ENCODE results near the gene UBN2.
"Not testable (repeated sequence)": the region's sequence is repeated elsewhere in the genome, so short reads cannot be mapped to it uniquely, and the experiment has no call there.

The UBN2 gene

DNA sequence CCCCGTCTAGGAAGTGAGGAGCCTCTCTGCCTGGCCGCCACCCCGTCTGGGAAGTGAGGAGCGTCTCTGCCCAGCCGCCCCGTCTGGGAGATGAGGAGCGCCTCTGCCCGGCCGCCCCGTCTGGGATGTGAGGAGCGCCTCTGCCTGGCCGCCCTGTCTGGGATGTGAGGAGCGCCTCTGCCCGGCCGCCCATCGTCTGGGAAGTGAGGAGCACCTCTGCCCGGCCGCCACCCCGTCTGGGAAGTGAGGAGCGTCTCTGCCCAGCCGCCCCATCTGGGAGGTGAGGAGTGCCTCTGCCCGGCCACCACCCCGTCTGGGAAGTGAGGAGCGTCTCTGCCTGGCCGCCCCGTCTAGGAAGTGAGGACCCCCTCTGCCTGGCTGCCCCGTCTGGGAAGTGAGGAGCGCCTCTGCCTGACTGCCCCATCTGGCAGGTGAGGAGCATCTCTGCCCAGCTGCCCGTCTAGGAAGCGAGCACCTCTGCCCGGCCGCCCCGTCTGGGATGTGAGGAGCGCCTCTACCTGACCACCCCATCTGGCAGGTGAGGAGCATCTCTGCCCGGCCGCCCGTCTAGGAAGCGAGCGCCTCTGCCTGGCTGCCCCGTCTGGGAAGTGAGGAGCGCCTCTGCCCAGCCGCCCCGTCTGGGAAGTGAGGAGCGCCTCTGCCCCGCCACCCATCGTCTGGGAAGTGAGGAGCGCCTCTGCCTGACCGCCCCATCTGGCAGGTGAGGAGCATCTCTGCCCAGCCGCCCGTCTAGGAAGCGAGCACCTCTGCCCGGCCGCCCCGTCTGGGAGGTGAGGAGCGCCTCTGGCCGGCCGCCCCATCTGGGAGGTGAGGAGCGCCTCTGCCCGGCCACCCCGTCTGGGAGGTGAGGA lies 5.5 kb upstream of the UBN2 start:
- H3K4me1 ChIP-seq (ENCODE audit: control insufficient read depth, insufficient read depth, low read depth, low read length): not testable (repeated sequence)
- WGBS: 94% methylated on average over 53 of the region's 60 CpGs

DNA sequence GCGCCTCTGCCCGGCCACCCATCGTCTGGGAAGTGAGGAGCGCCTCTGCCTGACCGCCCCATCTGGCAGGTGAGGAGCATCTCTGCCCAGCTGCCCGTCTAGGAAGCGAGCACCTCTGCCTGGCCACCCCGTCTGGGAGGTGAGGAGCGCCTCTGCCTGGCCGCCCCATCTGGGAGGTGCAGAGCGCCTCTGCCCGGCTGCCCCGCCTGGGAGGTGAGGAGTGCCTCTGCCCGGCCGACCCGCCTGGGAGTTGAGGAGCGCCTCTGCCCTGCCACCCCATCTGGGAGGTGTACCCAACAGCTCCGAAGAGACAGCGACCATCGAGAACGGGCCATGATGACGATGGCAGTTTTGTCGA lies 4.9 kb upstream of the UBN2 start:
- H3K4me1 ChIP-seq (ENCODE audit: control insufficient read depth, insufficient read depth, low read depth, low read length); H2BK15ac ChIP-seq (ENCODE audit: low read depth, poor library complexity, severe bottlenecking); H4K91ac ChIP-seq (ENCODE audit: low read length); H2AK5ac ChIP-seq (ENCODE audit: low read length, severe bottlenecking); H2BK5ac ChIP-seq (ENCODE audit: low read depth, low read length, poor library complexity, severe bottlenecking); H3K27me3 ChIP-seq (ENCODE audit: control insufficient read depth in 1 of 2, insufficient read depth in 1 of 2, low read length in 2 of 2); H3K4me3 ChIP-seq (ENCODE audit: insufficient read depth in 1 of 2, low read depth in 1 of 2, low read length in 2 of 2); DNase-seq; H3K4ac ChIP-seq (ENCODE audit: low read depth in 1 of 2, low read length in 2 of 2); H3K27ac ChIP-seq (ENCODE audit: low read length, poor library complexity, severe bottlenecking); H3K4me2 ChIP-seq (ENCODE audit: low read length, poor library complexity, severe bottlenecking); H4K8ac ChIP-seq (ENCODE audit: low read length); H2AFZ ChIP-seq (ENCODE audit: low read depth, low read length); H3K14ac ChIP-seq (ENCODE audit: low read length in 2 of 2); H2BK120ac ChIP-seq (ENCODE audit: low read depth, low read length); H3K36me3 ChIP-seq (ENCODE audit: control insufficient read depth in 1 of 2, insufficient read depth in 2 of 2, low read depth in 1 of 2, low read length in 2 of 2); H2BK12ac ChIP-seq (ENCODE audit: low read length in 2 of 2); H3K9ac ChIP-seq (ENCODE audit: low read length); H3K9me3 ChIP-seq (ENCODE audit: control insufficient read depth, low read length); H3K18ac ChIP-seq (ENCODE audit: low read depth in 1 of 2, low read length in 2 of 2); H3K23ac ChIP-seq (ENCODE audit: low read length in 2 of 2); H3K79me1 ChIP-seq (replicated peaks; ENCODE audit: low read length, poor library complexity, severe bottlenecking): not testable (repeated sequence)
- 98% methylated on average over 20 of the region's 23 CpGs for WGBS

More for the DNA sequence above, 5.5 kb upstream of the UBN2 start:
- not testable (repeated sequence) for H3K79me1 ChIP-seq (replicated peaks; ENCODE audit: low read length, poor library complexity, severe bottlenecking); H3K27me3 ChIP-seq (ENCODE audit: control insufficient read depth in 1 of 2, insufficient read depth in 1 of 2, low read length in 2 of 2); H2AFZ ChIP-seq (ENCODE audit: low read depth, low read length); H2BK15ac ChIP-seq (ENCODE audit: low read depth, poor library complexity, severe bottlenecking); H3K4me3 ChIP-seq (ENCODE audit: insufficient read depth in 1 of 2, low read depth in 1 of 2, low read length in 2 of 2); H3K27ac ChIP-seq (ENCODE audit: low read length, poor library complexity, severe bottlenecking); H3K9ac ChIP-seq (ENCODE audit: low read length); H2BK120ac ChIP-seq (ENCODE audit: low read depth, low read length); H3K9me3 ChIP-seq (ENCODE audit: control insufficient read depth, low read length); H3K14ac ChIP-seq (ENCODE audit: low read length in 2 of 2); H4K91ac ChIP-seq (ENCODE audit: low read length); DNase-seq; H3K18ac ChIP-seq (ENCODE audit: low read depth in 1 of 2, low read length in 2 of 2); H3K36me3 ChIP-seq (ENCODE audit: control insufficient read depth in 1 of 2, insufficient read depth in 2 of 2, low read depth in 1 of 2, low read length in 2 of 2); H4K8ac ChIP-seq (ENCODE audit: low read length); H2BK12ac ChIP-seq (ENCODE audit: low read length in 2 of 2); H3K4me2 ChIP-seq (ENCODE audit: low read length, poor library complexity, severe bottlenecking); H3K23ac ChIP-seq (ENCODE audit: low read length in 2 of 2); H3K4ac ChIP-seq (ENCODE audit: low read depth in 1 of 2, low read length in 2 of 2); H2AK5ac ChIP-seq (ENCODE audit: low read length, severe bottlenecking); H2BK5ac ChIP-seq (ENCODE audit: low read depth, low read length, poor library complexity, severe bottlenecking)

GRCh38 chr7:139226988-139227488 lies 4.0 kb upstream of the UBN2 start:
- not testable (repeated sequence) for H2AK5ac ChIP-seq (ENCODE audit: low read length, severe bottlenecking); H3K27ac ChIP-seq (ENCODE audit: low read length, poor library complexity, severe bottlenecking); H2BK5ac ChIP-seq (ENCODE audit: low read depth, low read length, poor library complexity, severe bottlenecking); H2BK12ac ChIP-seq (ENCODE audit: low read length in 2 of 2); H3K9me3 ChIP-seq (ENCODE audit: control insufficient read depth, low read length); H3K4me2 ChIP-seq (ENCODE audit: low read length, poor library complexity, severe bottlenecking); H3K79me1 ChIP-seq (replicated peaks; ENCODE audit: low read length, poor library complexity, severe bottlenecking); H3K4me3 ChIP-seq (ENCODE audit: insufficient read depth in 1 of 2, low read depth in 1 of 2, low read length in 2 of 2); H4K8ac ChIP-seq (ENCODE audit: low read length); H3K4me1 ChIP-seq (ENCODE audit: control insufficient read depth, insufficient read depth, low read depth, low read length); H3K23ac ChIP-seq (ENCODE audit: low read length in 2 of 2); H3K27me3 ChIP-seq (ENCODE audit: control insufficient read depth in 1 of 2, insufficient read depth in 1 of 2, low read length in 2 of 2); DNase-seq; H3K18ac ChIP-seq (ENCODE audit: low read depth in 1 of 2, low read length in 2 of 2); H2AFZ ChIP-seq (ENCODE audit: low read depth, low read length); H2BK15ac ChIP-seq (ENCODE audit: low read depth, poor library complexity, severe bottlenecking); H3K9ac ChIP-seq (ENCODE audit: low read length); H4K91ac ChIP-seq (ENCODE audit: low read length); H2BK120ac ChIP-seq (ENCODE audit: low read depth, low read length); H3K4ac ChIP-seq (ENCODE audit: low read depth in 1 of 2, low read length in 2 of 2); H3K14ac ChIP-seq (ENCODE audit: low read length in 2 of 2); H3K36me3 ChIP-seq (ENCODE audit: control insufficient read depth in 1 of 2, insufficient read depth in 2 of 2, low read depth in 1 of 2, low read length in 2 of 2)
- 91% methylated on average over 5 of the region's 8 CpGs for WGBS

- Histone ChIP-seq H3K14ac (ENCODE audit: low read length in 2 of 2) (no peak overlapping the region), H3K4me1 (ENCODE audit: control insufficient read depth, insufficient read depth, low read depth, low read length) (peaks cover 2% of the 10 kb centered on the region), H3K4ac (ENCODE audit: low read depth in 1 of 2, low read length in 2 of 2) (no peak overlapping the region), H3K36me3 (ENCODE audit: control insufficient read depth in 1 of 2, insufficient read depth in 2 of 2, low read depth in 1 of 2, low read length in 2 of 2) (no peaks in the 10 kb centered on the region), H2AK5ac (ENCODE audit: low read length, severe bottlenecking) (no peak overlapping the region), H3K79me1 (replicated peaks; ENCODE audit: low read length, poor library complexity, severe bottlenecking) (no peaks in the 10 kb centered on the region), H2BK120ac (ENCODE audit: low read depth, low read length) (no peak overlapping the region), H2BK5ac (ENCODE audit: low read depth, low read length, poor library complexity, severe bottlenecking) (no peak overlapping the region), H2BK12ac (ENCODE audit: low read length in 2 of 2) (no peak overlapping the region), H3K4me3 (ENCODE audit: insufficient read depth in 1 of 2, low read depth in 1 of 2, low read length in 2 of 2) (peak overlapping the region in 1 of 2 experiments; percentile 98), H2AFZ (ENCODE audit: low read depth, low read length) (no peak overlapping the region), H3K9me3 (ENCODE audit: control insufficient read depth, low read length) (no peaks in the 10 kb centered on the region), H3K27me3 (ENCODE audit: control insufficient read depth in 1 of 2, insufficient read depth in 1 of 2, low read length in 2 of 2) (no peaks in the 10 kb centered on the region), H2BK15ac (ENCODE audit: low read depth, poor library complexity, severe bottlenecking) (no peak overlapping the region), H3K4me2 (ENCODE audit: low read length, poor library complexity, severe bottlenecking) (no peak overlapping the region), H3K23ac (ENCODE audit: low read length in 2 of 2) (no peak overlapping the region), H4K91ac (ENCODE audit: low read length) (no peak overlapping the region), H3K9ac (ENCODE audit: low read length) (peak overlapping the region; percentile 99), H4K8ac (ENCODE audit: low read length) (no peak overlapping the region), H3K18ac (ENCODE audit: low read depth in 1 of 2, low read length in 2 of 2) (no peak overlapping the region), H3K27ac (ENCODE audit: low read length, poor library complexity, severe bottlenecking) (no peak overlapping the region)
- WGBS: 93% methylated on average over 5 of the region's 8 CpGs
- no peak for DNase-seq
Observed at GRCh38 chr7:139230023-139230422, 1.0 kb upstream of the UBN2 start.
